SK-N-MC (cell line): ENCODE measurements around the gene THOC6.
A peak's percentile ranks its signal among the peaks of the same experiment; 100 is the strongest.

Source experiments
- DNase-seq: peaks from one replicate; pipeline ENCODE4 v3.0.0-alpha.2; 2011; ENCODE audit warnings: low read depth, low spot score
- H3K27ac ChIP-seq: fragments of 200-600 bp; sonication (generic); 2 replicates; pipeline ENCODE4 v1.5.1; 2016; ENCODE audit warnings: mixed run types
- H3K36me3 ChIP-seq: fragments of 200-600 bp; sonication (generic); 2 replicates; pipeline ENCODE4 v1.6.1; 2017; ENCODE audit warnings: antibody characterized with exemption, low read length, mixed read lengths; ENCODE audit not compliant: insufficient read depth
- H3K4me3 ChIP-seq: fragments of 200-600 bp; sonication (generic); 2 replicates; pipeline ENCODE4 v1.5.1; 2016
- H3K9ac ChIP-seq: fragments of 200-600 bp; sonication (generic); 2 replicates; pipeline ENCODE4 v1.8.0; 2017; ENCODE audit warnings: mixed run types, mixed read lengths; ENCODE audit not compliant: insufficient read length
- H3K9me3 ChIP-seq: fragments of 200-600 bp; sonication (generic); 2 replicates; pipeline ENCODE4 v1.6.1; 2017; ENCODE audit warnings: low read depth, mild to moderate bottlenecking, antibody characterized with exemption, low read length, moderate library complexity, mixed read lengths
- EZH2 ChIP-seq: fragments of 200-600 bp; sonication (generic); IDR thresholded peaks from one replicate; pipeline ENCODE4 v1.6.1; 2017; ENCODE audit warnings: antibody characterized with exemption
- FOXP2 ChIP-seq: optimal IDR thresholded peaks from 2 replicates; pipeline ENCODE3; 2011; ENCODE audit warnings: mild to moderate bottlenecking, moderate library complexity; ENCODE audit not compliant: insufficient read depth; ENCODE audit errors: extremely low read length, control extremely low read depth
- POLR2AphosphoS5 ChIP-seq: IDR thresholded peaks from 2 replicates; pipeline ENCODE4 v1.6.1; 2012; ENCODE audit warnings: mild to moderate bottlenecking, low read depth, low read length, borderline replicate concordance

Gene THOC6

DNA sequence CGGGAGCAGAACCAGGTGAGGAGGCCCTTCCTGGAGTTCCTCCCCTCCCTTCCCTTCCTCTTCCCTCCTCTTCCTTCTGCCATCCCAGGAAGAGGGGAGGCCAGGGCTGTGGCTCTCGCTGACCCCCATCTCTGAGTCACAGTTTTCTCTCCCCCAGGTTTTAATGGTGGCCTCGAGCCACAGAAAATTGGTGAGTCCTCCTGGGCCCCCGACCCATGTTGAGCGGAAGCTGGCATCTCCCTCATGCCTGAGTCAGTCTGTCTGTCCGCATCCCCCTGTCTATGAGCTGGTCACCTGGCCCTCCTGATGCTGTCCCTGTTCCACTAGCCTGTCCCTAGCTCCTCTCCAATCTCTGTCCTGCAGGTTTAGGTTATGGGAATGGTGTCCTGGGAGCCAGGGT lies 23.9 kb upstream of the THOC6 start:
- no peaks in the 10 kb centered on the region for H3K9me3 ChIP-seq
- no peak overlapping the region for H3K27ac ChIP-seq
- TF ChIP-seq FOXP2, result no peak
- TF ChIP-seq EZH2, result no peak
- TF ChIP-seq POLR2AphosphoS5, result no peak
- H3K4me3 ChIP-seq, result no peak overlapping the region
- no peak overlapping the region for H3K9ac ChIP-seq
- H3K36me3 ChIP-seq, result no peaks in the 10 kb centered on the region
- no peak for DNase-seq

DNA sequence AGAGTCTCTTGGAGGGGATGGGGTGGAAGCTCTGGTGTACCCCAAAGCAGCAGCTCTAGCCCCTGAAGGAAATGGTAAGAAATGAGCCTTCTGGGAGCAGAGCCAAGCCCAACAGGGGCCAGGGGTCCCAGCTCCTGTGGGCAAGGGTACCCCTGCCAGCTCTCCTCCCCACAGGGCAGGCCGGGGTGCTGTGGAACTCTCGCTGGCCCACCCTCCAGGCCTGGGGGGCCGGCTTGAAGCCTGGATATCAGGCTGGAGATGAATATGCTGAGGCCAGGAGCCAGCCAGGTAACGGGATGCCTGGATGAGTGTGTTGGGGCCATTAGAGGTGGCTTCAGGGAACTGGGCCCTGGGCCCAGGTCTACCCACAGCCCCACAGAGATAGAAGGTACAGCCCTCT lies 23.3 kb upstream of the THOC6 start:
- no peak for DNase-seq

DNA sequence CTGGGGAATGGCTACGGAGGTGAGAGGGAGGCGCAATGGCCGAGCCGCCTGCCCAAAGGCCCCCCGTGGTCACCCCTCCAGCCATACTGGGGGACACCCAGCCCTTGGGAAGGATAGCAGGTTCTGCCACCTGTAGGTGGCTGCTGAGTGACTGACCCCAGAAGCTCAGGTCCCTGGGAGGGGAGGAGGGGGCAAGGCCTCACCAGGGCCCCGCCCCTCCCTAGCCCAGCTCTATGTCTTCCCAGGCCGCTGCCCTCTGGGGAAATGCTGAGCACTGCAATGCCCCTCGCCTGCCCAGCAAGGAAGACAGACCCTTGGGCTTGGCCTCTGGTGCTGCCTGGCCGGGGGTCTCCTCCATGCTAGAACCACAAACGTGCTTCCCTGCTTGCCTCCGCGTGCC lies 22.5 kb upstream of the THOC6 start:
- no peak overlapping the region for H3K27ac ChIP-seq
- no peak for TF ChIP-seq EZH2
- TF ChIP-seq POLR2AphosphoS5, result no peak
- no peak for TF ChIP-seq FOXP2
- H3K36me3 ChIP-seq, result no peaks in the 10 kb centered on the region
- no peak overlapping the region for H3K9ac ChIP-seq
- no peak for DNase-seq
- no peaks in the 10 kb centered on the region for H3K9me3 ChIP-seq
- H3K4me3 ChIP-seq, result no peak overlapping the region

More for the DNA sequence above, 23.3 kb upstream of the THOC6 start:
- Histone ChIP-seq H3K36me3 (no peaks in the 10 kb centered on the region), H3K27ac (no peak overlapping the region), H3K9ac (no peak overlapping the region), H3K9me3 (no peaks in the 10 kb centered on the region), H3K4me3 (no peak overlapping the region)
- TF ChIP-seq EZH2, result no peak
- no peak for TF ChIP-seq FOXP2
- TF ChIP-seq POLR2AphosphoS5, result no peak

DNA sequence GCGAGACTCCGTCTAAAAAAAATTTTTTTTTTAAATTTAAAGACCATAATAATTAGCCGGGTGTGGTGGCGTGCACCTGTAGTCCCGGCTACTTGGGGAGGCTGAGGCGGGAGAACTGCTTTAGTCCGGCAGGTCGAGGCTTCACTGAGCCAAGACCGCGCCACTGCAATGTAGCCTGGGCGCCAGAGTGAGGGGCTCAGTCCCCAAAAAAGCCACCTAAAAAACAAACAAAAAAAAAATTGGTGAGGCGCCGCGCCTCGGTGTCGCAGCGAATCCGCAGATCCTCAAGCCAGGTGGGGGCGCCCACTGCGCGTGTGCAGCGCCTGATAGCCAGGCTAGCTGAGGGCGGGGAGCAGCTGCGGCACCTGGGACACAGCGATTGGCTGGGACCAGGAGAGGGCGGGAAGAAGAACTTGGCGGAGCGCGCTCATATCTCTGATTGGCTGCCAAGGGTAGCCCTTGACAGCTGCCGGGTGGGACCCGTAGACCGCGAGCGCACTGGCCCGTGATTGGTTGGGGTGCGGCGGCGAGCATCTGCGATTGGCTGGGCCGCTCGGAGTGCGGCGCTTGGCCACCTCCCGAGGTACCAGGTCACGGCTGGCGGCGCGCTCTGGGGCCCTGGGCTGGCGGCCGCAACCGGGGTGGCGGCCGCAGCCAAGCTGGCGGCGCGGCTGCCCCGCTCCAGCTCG lies 20.1 kb upstream of the THOC6 start:
- no peak for TF ChIP-seq FOXP2
- TF ChIP-seq POLR2AphosphoS5, result no peak
- TF ChIP-seq EZH2, result no peak
- H3K27ac ChIP-seq, result no peak overlapping the region
- H3K4me3 ChIP-seq, result no peak overlapping the region

DNA sequence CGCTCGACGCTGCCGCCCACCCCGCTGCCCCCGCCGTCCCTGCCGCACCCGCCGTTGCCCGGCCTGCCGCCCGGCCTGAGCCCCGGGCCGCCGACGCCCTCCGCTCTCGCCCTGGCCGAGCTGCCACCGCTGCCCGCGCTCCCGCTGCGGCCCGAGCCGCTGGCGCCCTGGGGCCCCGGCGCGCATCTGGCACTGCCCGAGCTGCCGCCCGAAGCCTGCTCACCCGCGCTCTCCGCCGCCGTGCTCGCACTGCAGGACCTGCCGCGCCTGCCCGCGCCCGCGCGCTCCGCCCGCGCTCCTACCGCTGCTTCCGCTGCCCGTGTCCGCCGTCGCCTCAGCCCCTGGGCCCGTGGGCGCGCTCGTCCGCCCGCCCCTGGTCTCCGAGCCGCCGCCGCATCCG lies 19.5 kb upstream of the THOC6 start:
- no peaks in the 10 kb centered on the region for H3K36me3 ChIP-seq
- no peak overlapping the region for H3K27ac ChIP-seq
- TF ChIP-seq EZH2, result no peak
- TF ChIP-seq FOXP2, result no peak
- TF ChIP-seq POLR2AphosphoS5, result no peak
- H3K9ac ChIP-seq, result no peak overlapping the region
- no peaks in the 10 kb centered on the region for H3K9me3 ChIP-seq
- no peak overlapping the region for H3K4me3 ChIP-seq
- DNase-seq, result no peak

More for the DNA sequence above, 20.1 kb upstream of the THOC6 start:
- DNase-seq, result peak; percentile 86
- Histone ChIP-seq H3K36me3 (no peaks in the 10 kb centered on the region), H3K9ac (no peak overlapping the region), H3K9me3 (no peaks in the 10 kb centered on the region)

DNA sequence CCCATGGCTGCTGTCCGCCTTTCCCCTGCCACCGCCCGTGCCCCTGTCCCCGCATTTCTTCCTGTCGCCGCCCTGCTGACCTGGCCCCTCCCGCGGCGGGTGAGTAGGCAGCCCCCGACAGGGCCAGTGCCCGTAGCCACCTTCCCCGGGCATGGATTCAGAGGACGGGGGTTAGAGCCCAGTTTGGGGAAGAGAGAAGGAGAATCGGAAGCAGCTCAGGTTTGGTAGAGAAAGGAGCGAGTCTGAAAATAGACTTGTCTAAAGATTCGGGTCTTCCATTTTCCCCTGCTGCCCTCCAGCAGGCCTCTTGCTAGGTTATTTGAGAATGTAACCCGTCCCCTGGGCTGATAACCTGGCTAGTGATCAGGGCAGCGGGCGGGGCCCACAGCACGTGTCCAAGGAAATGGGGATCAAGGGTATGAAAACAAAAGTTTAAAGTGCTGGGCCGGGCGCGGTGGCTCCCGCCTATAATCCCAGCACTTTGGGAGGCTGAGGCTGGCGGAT lies 19.0 kb upstream of the THOC6 start:
- no peak for DNase-seq
- no peak overlapping the region for H3K4me3 ChIP-seq
- H3K9ac ChIP-seq, result no peak overlapping the region
- TF ChIP-seq POLR2AphosphoS5 (no peak), FOXP2 (no peak), EZH2 (no peak)
- H3K27ac ChIP-seq, result no peak overlapping the region
- no peaks in the 10 kb centered on the region for H3K36me3 ChIP-seq
- H3K9me3 ChIP-seq, result no peaks in the 10 kb centered on the region

DNA sequence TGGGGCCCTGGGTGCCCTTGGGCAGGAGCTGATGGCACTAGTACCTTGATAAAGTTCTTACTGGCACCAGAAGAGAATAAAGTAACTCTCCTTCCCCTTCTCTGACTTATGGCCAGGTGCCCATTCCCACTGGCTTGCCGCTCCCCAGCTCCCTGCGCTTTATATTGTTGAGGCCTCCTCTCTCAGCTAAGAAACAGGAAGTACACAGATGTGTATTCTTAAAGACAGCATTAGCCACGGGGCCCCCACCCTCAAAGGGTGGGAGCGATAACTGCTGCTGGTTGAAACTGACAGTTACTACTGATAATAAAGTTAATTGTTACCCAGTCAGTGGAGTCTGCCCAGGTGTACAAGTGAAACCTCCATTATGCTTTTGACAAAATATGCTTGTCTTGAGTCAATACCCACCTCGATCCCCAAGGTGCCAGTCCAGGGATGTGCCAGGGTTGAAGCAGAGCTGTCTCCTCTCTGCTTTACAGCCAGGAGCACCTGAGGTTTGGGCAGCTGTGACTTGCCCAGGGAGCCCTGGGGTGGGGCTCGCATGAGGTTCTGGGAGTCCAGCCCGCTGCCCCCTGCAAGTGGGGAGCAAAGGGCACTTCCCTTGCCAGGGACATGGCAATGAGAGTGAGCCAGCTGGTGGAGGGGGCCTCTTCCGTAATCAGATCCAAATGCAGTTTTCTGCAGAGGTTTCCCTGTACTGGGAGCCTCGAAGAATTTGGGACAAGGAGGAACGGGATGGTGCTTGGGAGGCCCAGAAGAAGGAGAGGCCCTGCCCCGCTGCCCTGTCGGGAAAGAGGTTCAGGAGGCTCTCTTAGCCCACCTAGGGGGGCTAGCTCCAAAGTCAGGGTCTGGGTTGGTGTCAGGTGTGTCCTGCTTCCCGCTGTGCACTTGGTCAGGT lies 16.5 kb upstream of the THOC6 start:
- Histone ChIP-seq H3K36me3 (no peaks in the 10 kb centered on the region), H3K27ac (no peak overlapping the region), H3K4me3 (no peak overlapping the region), H3K9ac (no peak overlapping the region), H3K9me3 (no peaks in the 10 kb centered on the region)
- TF ChIP-seq EZH2 (no peak), POLR2AphosphoS5 (no peak), FOXP2 (no peak)
- no peak for DNase-seq

DNA sequence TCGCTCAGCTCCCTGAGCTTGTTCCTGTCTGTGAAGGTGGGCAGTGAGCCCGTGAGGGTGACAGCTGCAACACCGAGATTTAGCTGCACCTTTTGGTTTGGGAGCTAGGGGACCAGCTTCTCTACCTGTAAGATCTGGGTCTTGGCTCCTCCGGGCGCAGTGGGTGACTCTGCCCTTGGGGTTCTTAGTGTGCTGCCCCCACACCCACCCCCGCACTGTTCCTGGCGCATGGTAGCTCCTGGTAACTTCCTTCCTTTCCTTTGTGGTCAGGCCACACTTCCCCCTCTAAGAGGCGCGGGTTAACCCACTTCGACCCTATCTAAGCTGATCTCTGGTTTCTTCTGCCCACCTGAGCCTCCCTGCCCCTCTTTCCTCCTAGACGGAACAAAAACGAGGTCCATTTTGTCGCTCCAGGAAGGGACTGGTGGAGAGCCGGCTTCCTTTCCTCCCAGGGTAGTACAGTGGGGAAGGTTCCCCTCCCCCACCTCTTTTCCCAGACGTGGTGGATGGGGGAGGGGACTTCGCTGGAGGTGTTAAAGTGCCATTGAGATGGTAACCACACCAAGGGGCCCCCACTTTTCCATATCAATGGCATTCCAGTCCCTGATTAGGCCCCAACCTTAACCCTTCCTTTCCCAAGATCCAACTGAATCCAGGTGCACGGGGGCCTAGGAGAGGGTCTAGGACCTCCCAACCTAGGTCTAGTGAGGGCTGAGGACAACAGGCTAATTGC lies 15.7 kb upstream of the THOC6 start:
- Histone ChIP-seq H3K27ac (no peak overlapping the region), H3K9ac (no peak overlapping the region)

More for the DNA sequence above, 15.7 kb upstream of the THOC6 start:
- no peak for DNase-seq
- Histone ChIP-seq H3K4me3 (no peak overlapping the region), H3K36me3 (no peaks in the 10 kb centered on the region), H3K9me3 (no peaks in the 10 kb centered on the region)
- TF ChIP-seq EZH2 (no peak), FOXP2 (no peak), POLR2AphosphoS5 (no peak)
